ENCODE data around the gene ANKRD23.

ANKRD23 gene

GRCh38 chr2:96841701-96842495, 1.9 kb downstream of the ANKRD23 start:
- H3K4me3 ChIP-seq (ENCODE audit: low read depth, low read length): no peak overlapping the region
- no peak for TF ChIP-seq CTCF (conservative IDR thresholded peaks at IDR 0.05; ENCODE audit: low read depth, low read length)
- DNase-seq (ENCODE audit: low read depth): no peak

GRCh38 chr2:96839875-96840850, 3.7 kb downstream of the ANKRD23 start:
- DNase-seq (ENCODE audit: low read depth): no peak
- TF ChIP-seq CTCF (conservative IDR thresholded peaks at IDR 0.05; ENCODE audit: low read depth, low read length): no peak
- H3K4me3 ChIP-seq (ENCODE audit: low read depth, low read length): no peak overlapping the region

GRCh38 chr2:96839293-96839874, 4.4 kb downstream of the ANKRD23 start:
- DNase-seq (ENCODE audit: low read depth): no peak
- H3K4me3 ChIP-seq (ENCODE audit: low read depth, low read length): no peak overlapping the region
- no peak for TF ChIP-seq CTCF (conservative IDR thresholded peaks at IDR 0.05; ENCODE audit: low read depth, low read length)

GRCh38 chr2:96838345-96839292, 5.2 kb downstream of the ANKRD23 start:
- no peak overlapping the region for H3K4me3 ChIP-seq (ENCODE audit: low read depth, low read length)
- no peak for TF ChIP-seq CTCF (conservative IDR thresholded peaks at IDR 0.05; ENCODE audit: low read depth, low read length)
- no peak for DNase-seq (ENCODE audit: low read depth)

- TF ChIP-seq CTCF (conservative IDR thresholded peaks at IDR 0.05; ENCODE audit: low read depth, low read length): no peak
- no peak for DNase-seq (ENCODE audit: low read depth)
- no peak overlapping the region for H3K4me3 ChIP-seq (ENCODE audit: low read depth, low read length)
Observed at GRCh38 chr2:96837575-96837974, 6.2 kb downstream of the ANKRD23 start.

GRCh38 chr2:96835830-96836229, 8.0 kb downstream of the ANKRD23 start:
- no peak for TF ChIP-seq CTCF (conservative IDR thresholded peaks at IDR 0.05; ENCODE audit: low read depth, low read length)
- H3K4me3 ChIP-seq (ENCODE audit: low read depth, low read length): no peak overlapping the region
- no peak for DNase-seq (ENCODE audit: low read depth)
